Endothelial cell of umbilical vein (primary cell): Measurements from ENCODE around the gene NDUFAF7. TPM values are rescaled to one million over a fixed set of nuclear protein-coding genes. Genes with fewer than 3 reads are reported as not detected.

ENCODE experiments used
- BruUV-seq: library from RNA; stranded (reverse); fragments of 400-500 nt; replicated peaks from 2 replicates; lab custom pipeline; 2021; lab: Mats Ljungman, UMichigan
- CTCF ChIA-PET: fragments of 300-600, 350-600 bp; sonication (Branson Sonifier 250); formaldehyde crosslinking; loops from one replicate; lab custom pipeline; 2021; ENCODE audit warnings: antibody characterized with exemption, inconsistent platforms; lab: Charles Lee
- POLR2A ChIA-PET: fragments of 300-600, 350-600 bp; sonication (Branson Sonifier 250); formaldehyde crosslinking; loops from one replicate; lab custom pipeline; 2021; ENCODE audit warnings: antibody characterized with exemption, inconsistent platforms; lab: Charles Lee
- DNase-seq: peaks from one replicate; pipeline ENCODE4 v3.0.0-alpha.2; 2011; ENCODE audit warnings: low read depth, low spot score
- FAIRE-seq: peaks from 2 replicates; lab custom pipeline; 2011; peaks lifted over from hg19 to GRCh38; lab: Jason Lieb, UNC
- H2AFZ ChIP-seq: 2 replicates; pipeline ENCODE4 v1.6.0; 2012; ENCODE audit warnings: low read depth, low read length, control low read depth, inconsistent platforms
- H3K27ac ChIP-seq: 2 replicates; pipeline ENCODE4 v1.5.1; 2011; ENCODE audit warnings: low read depth, mild to moderate bottlenecking, control low read depth, low read length, moderate library complexity; ENCODE audit not compliant: insufficient read depth
- H3K27me3 ChIP-seq, 2 experiments: 2 replicates each; pipeline versions ENCODE4 v1.6.0 to v1.6.1; 2011; ENCODE audit warnings: low read length in 2 of 2, mixed read lengths in 1 of 2; ENCODE audit not compliant: control insufficient read depth in 2 of 2, insufficient read depth in 2 of 2
- H3K36me3 ChIP-seq, 2 experiments: 2 replicates in 1 of 2; 3 replicates in 1 of 2; pipeline ENCODE4 v1.5.1; 2011; ENCODE audit warnings: low read length in 2 of 2, mild to moderate bottlenecking in 1 of 2, moderate library complexity in 1 of 2; ENCODE audit not compliant: control insufficient read depth in 2 of 2, insufficient read depth in 2 of 2; ENCODE audit errors: extremely low read depth in 1 of 2
- H3K4me1 ChIP-seq: 3 replicates; pipeline ENCODE4 v1.5.1; 2011; ENCODE audit warnings: mild to moderate bottlenecking, low read length; ENCODE audit not compliant: control insufficient read depth, insufficient read depth; ENCODE audit errors: extremely low read depth
- H3K4me2 ChIP-seq: 2 replicates; pipeline ENCODE4 v1.6.1; 2011; ENCODE audit warnings: low read length, control low read depth, mixed read lengths; ENCODE audit not compliant: insufficient read depth
- H3K4me3 ChIP-seq, 3 experiments: fragments of 200-600 bp in 1 of 3; sonication (generic), shearing (Covaris generic) in 1 of 3; replicated peaks in 1 of 3; 2 replicates each; pipeline ENCODE4 v1.5.1; 2011 to 2016; ENCODE audit warnings: control low read depth in 3 of 3, low read length in 3 of 3, mild to moderate bottlenecking in 2 of 3, inconsistent platforms in 1 of 3, low read depth in 1 of 3, moderate library complexity in 1 of 3; ENCODE audit not compliant: insufficient read depth in 1 of 3
- H3K79me2 ChIP-seq: 2 replicates; pipeline ENCODE4 v1.6.0; 2012; ENCODE audit warnings: low read length, inconsistent platforms; ENCODE audit not compliant: control insufficient read depth, insufficient read depth
- H3K9ac ChIP-seq: replicated peaks from 2 replicates; pipeline ENCODE3; 2011; ENCODE audit warnings: low read length, control low read depth; ENCODE audit not compliant: insufficient read depth; ENCODE audit errors: extremely low read depth
- H3K9me1 ChIP-seq: replicated peaks from 3 replicates; pipeline ENCODE4 v1.6.0; 2011; ENCODE audit warnings: mild to moderate bottlenecking, low read length; ENCODE audit not compliant: control insufficient read depth, insufficient read depth; ENCODE audit errors: extremely low read depth
- H3K9me3 ChIP-seq: replicated peaks from 2 replicates; pipeline ENCODE4 v1.5.1; 2012; ENCODE audit warnings: low read length, inconsistent platforms; ENCODE audit not compliant: control insufficient read depth, insufficient read depth
- H4K20me1 ChIP-seq: replicated peaks from 2 replicates; pipeline ENCODE3; 2011; ENCODE audit warnings: mild to moderate bottlenecking, low read length; ENCODE audit not compliant: control insufficient read depth, insufficient read depth; ENCODE audit errors: extremely low read depth
- CTCF ChIP-seq, 2 donors: IDR thresholded peaks; 1 replicate in 1 of 2; 2 replicates in 1 of 2; pipeline ENCODE4 v1.5.1; 2011; ENCODE audit warnings: low read length in 2 of 2, mild to moderate bottlenecking in 2 of 2, moderate library complexity in 2 of 2, control low read depth in 1 of 2, inconsistent platforms in 1 of 2, low read depth in 1 of 2; ENCODE audit not compliant: insufficient read depth in 1 of 2; ENCODE audit errors: extremely low read depth in 1 of 2
- EZH2 ChIP-seq: IDR thresholded peaks from 2 replicates; pipeline ENCODE4 v1.6.1; 2012; ENCODE audit warnings: borderline replicate concordance, low read depth, mild to moderate bottlenecking, moderate library complexity, low read length, inconsistent platforms; ENCODE audit not compliant: severe bottlenecking
- FOS ChIP-seq: IDR thresholded peaks from 2 replicates; pipeline ENCODE4 v1.6.1; 2011; ENCODE audit warnings: mild to moderate bottlenecking, low read length, moderate library complexity, borderline replicate concordance; ENCODE audit not compliant: insufficient read depth
- GATA2 ChIP-seq: IDR thresholded peaks from 2 replicates; pipeline ENCODE4 v1.7.0; 2011; ENCODE audit warnings: low read depth, mild to moderate bottlenecking, moderate library complexity, mixed read lengths, low read length; ENCODE audit not compliant: insufficient read length, insufficient read depth
- JUN ChIP-seq: IDR thresholded peaks from 2 replicates; pipeline ENCODE4 v1.6.1; 2011; ENCODE audit warnings: borderline replicate concordance, low read depth; ENCODE audit not compliant: insufficient read length, insufficient read depth
- MAX ChIP-seq: IDR thresholded peaks from 2 replicates; pipeline ENCODE4 v1.6.1; 2011; ENCODE audit not compliant: insufficient read depth, insufficient read length
- MYC ChIP-seq: IDR thresholded peaks from one replicate; pipeline ENCODE4 v1.6.1; 2011; ENCODE audit warnings: mild to moderate bottlenecking, low read depth, low read length
- POLR2A ChIP-seq: IDR thresholded peaks from 2 replicates; pipeline ENCODE4 v1.6.1; 2012; ENCODE audit warnings: low read depth, mild to moderate bottlenecking, control low read depth, low read length
- POLR2AphosphoS5 ChIP-seq: IDR thresholded peaks from 2 replicates; pipeline ENCODE4 v1.6.1; 2012; ENCODE audit warnings: low read depth, mild to moderate bottlenecking, control low read depth, low read length, moderate library complexity; ENCODE audit not compliant: insufficient read depth
- dilution Hi-C: fragments of 300-500 bp; cut with MboI; formaldehyde crosslinking; loops from one replicate; pipeline ENCODE4 v1.15.0; 2019; ENCODE audit warnings: low sequenced_read_pairs; ENCODE audit not compliant: extremely low pct_ligation_motif_present
- intact Hi-C: fragments of 100-400 bp; cut with micrococcal nuclease; formaldehyde crosslinking; loops from one replicate; pipeline ENCODE4 v1.10.0; 2022
- polyA plus RNA-seq, 4 experiments: library from polyadenylated mRNA; depleted of rRNA in 3 of 4; stranded (reverse) in 3 of 4; unstranded in 1 of 4; fragments of >200 nt; gene quantifications; 2 replicates each; pipeline versions ENCODE4 v1.2.1 to v1.2.3, GENCODE V29; 2011 to 2012; ENCODE audit warnings: missing spikeins in 1 of 4
- total RNA-seq: library from RNA; stranded (reverse); gene quantifications from 2 replicates; pipeline ENCODE4 v1.2.3, GENCODE V29; 2021

The NDUFAF7 gene
- total and polyA plus RNA-seq, 2 donors (not counting 3 experiments of a cell fraction or from before 2014, with no cell fraction given) = 11.6 to 23.4 TPM

GRCh38 chr2:37201208-37201607, 30.2 kb upstream of the NDUFAF7 start:
- FAIRE-seq (no peak), DNase-seq (no peak)
- dilution Hi-C loops (no loop called here), intact Hi-C loops (no loop called here)
- CTCF ChIA-PET = interaction anchor here (2.1 kb wide), 1 partner anchor 9 kb away, joined by 5 read pairs; no protein-coding TSS in a partner anchor
- H2AFZ ChIP-seq = no peak overlapping the region
- no peaks in the 10 kb centered on the region for H3K9me3 ChIP-seq
- H3K27me3 ChIP-seq = no peaks in the 10 kb centered on the region
- no peak for TF ChIP-seq GATA2
- TF ChIP-seq CTCF (IDR thresholded peaks at IDR 0.05; ENCODE audit: extremely low read depth in 1 of 2, insufficient read depth in 1 of 2, low read depth in 1 of 2, low read length in 2 of 2) = no peak
- no peak for TF ChIP-seq JUN
- no peak for TF ChIP-seq MAX
- TF ChIP-seq POLR2AphosphoS5 = no peak
- no peak for TF ChIP-seq EZH2
- TF ChIP-seq FOS = no peak
- TF ChIP-seq POLR2A = no peak
- TF ChIP-seq MYC = no peak
- peaks cover 6% of the 10 kb centered on the region for H3K4me1 ChIP-seq
- no peak overlapping the region for H3K9ac ChIP-seq
- peaks cover 31% of the 10 kb centered on the region for H3K79me2 ChIP-seq
- H3K27ac ChIP-seq = no peak overlapping the region
- no peak overlapping the region for H3K4me3 ChIP-seq
- peaks cover 11 to 16% of the 10 kb centered on the region in 2 experiments for H3K36me3 ChIP-seq
- H3K4me2 ChIP-seq = no peak overlapping the region
- POLR2A ChIA-PET = no interaction called here
- no peaks in the 10 kb centered on the region for H3K9me1 ChIP-seq
- BruUV-seq = no TSS peak
- no peaks in the 10 kb centered on the region for H4K20me1 ChIP-seq
